ENCODE results near the gene CYB5B.

Gene CYB5B

GRCh38 chr16:69498926-69499325 lies 74.5 kb downstream of the CYB5B start:
- no peak for TF ChIP-seq CTCF (IDR thresholded peaks at IDR 0.05; ENCODE audit: low read depth, low read length)
- no peak overlapping the region for H3K4me3 ChIP-seq (ENCODE audit: low read depth, low read length)

GRCh38 chr16:69499541-69500230 lies 75.3 kb downstream of the CYB5B start:
- H3K4me3 ChIP-seq (ENCODE audit: low read depth, low read length), result no peak overlapping the region
- TF ChIP-seq CTCF (IDR thresholded peaks at IDR 0.05; ENCODE audit: low read depth, low read length), result no peak

- TF ChIP-seq CTCF (IDR thresholded peaks at IDR 0.05; ENCODE audit: low read depth, low read length), result no peak
- H3K4me3 ChIP-seq (ENCODE audit: low read depth, low read length), result no peak overlapping the region
Measured at GRCh38 chr16:69500496-69500895, 76.1 kb downstream of the CYB5B start.

GRCh38 chr16:69501956-69502745 lies 77.7 kb downstream of the CYB5B start:
- H3K4me3 ChIP-seq (ENCODE audit: low read depth, low read length), result no peak overlapping the region

GRCh38 chr16:69503244-69503643 lies 78.8 kb downstream of the CYB5B start:
- no peak overlapping the region for H3K4me3 ChIP-seq (ENCODE audit: low read depth, low read length)

More at GRCh38 chr16:69501956-69502745, 77.7 kb downstream of the CYB5B start:
- no peak for TF ChIP-seq CTCF (IDR thresholded peaks at IDR 0.05; ENCODE audit: low read depth, low read length)

GRCh38 chr16:69508033-69508755 lies 83.8 kb downstream of the CYB5B start:
- no peak overlapping the region for H3K4me3 ChIP-seq (ENCODE audit: low read depth, low read length)
- TF ChIP-seq CTCF (IDR thresholded peaks at IDR 0.05; ENCODE audit: low read depth, low read length), result no peak

More at GRCh38 chr16:69503244-69503643, 78.8 kb downstream of the CYB5B start:
- TF ChIP-seq CTCF (IDR thresholded peaks at IDR 0.05; ENCODE audit: low read depth, low read length), result no peak

Measured in WI38 (cell line).